DND-41 (cell line): ENCODE measurements around the gene TCEANC2.
"Not testable (repeated sequence)": the region's sequence is repeated elsewhere in the genome, so short reads cannot be mapped to it uniquely, and the experiment has no call there.

ENCODE experiments used
- CTCF ChIP-seq: IDR thresholded peaks from 2 replicates; pipeline ENCODE4 v1.5.1; 2012; ENCODE audit warnings: borderline replicate concordance, low read length, moderate library complexity, mild to moderate bottlenecking; ENCODE audit not compliant: poor library complexity, severe bottlenecking; ENCODE audit errors: extremely low read depth
- EZH2 ChIP-seq: IDR thresholded peaks from 3 replicates; pipeline ENCODE4 v1.6.1; 2012; ENCODE audit warnings: borderline replicate concordance, low read depth, mild to moderate bottlenecking, moderate library complexity, low read length, inconsistent platforms; ENCODE audit not compliant: severe bottlenecking

GRCh38 chr1:54024811-54025210 is 28.6 kb upstream of the TCEANC2 start:
- TF ChIP-seq CTCF, EZH2: not testable (repeated sequence)
